HG02623 (cell line): ENCODE data around the gene NRN1.
A peak's percentile ranks its signal among the peaks of the same experiment; 100 is the strongest.
"Not testable (repeated sequence)": the region's sequence is repeated elsewhere in the genome, so short reads cannot be mapped to it uniquely, and the experiment has no call there.

Experiments
- ATAC-seq: cut with Tn5 transposase; IDR thresholded peaks from one replicate; pipeline ENCODE4 v1.9.1; 2021; ENCODE audit warnings: moderate library complexity; ENCODE audit not compliant: unreplicated experiment

NRN1 gene

GRCh38 chr6:6006428-6007365, at the start of gene NRN1:
Gene NRN1 (minus strand): TSS chr6:6006925. CDS start chr6:6006749, 176 bp downstream.
- ATAC-seq = no peak

GRCh38 chr6:6052216-6052615, 45.5 kb upstream of the NRN1 start:
- no peak for ATAC-seq

- no peak for ATAC-seq
These were observed 40.0 kb upstream of the NRN1 start for GRCh38 chr6:6046716-6047115.

GRCh38 chr6:6039946-6040509, 33.3 kb upstream of the NRN1 start:
- ATAC-seq = no peak

- no peak for ATAC-seq
These were observed 30.5 kb upstream of the NRN1 start for GRCh38 chr6:6037179-6037578.

- ATAC-seq = no peak
These were observed 27.1 kb upstream of the NRN1 start for GRCh38 chr6:6033858-6034257.

GRCh38 chr6:6026513-6027205, 19.9 kb upstream of the NRN1 start:
- no peak for ATAC-seq

- ATAC-seq = no peak
These were observed 19.0 kb upstream of the NRN1 start for GRCh38 chr6:6025736-6026135.

GRCh38 chr6:6024220-6024619, 17.5 kb upstream of the NRN1 start:
- no peak for ATAC-seq

- not testable (repeated sequence) for ATAC-seq
These were observed 16.1 kb upstream of the NRN1 start for GRCh38 chr6:6022841-6023240.

GRCh38 chr6:6008648-6009421, 2.1 kb upstream of the NRN1 start:
- peak; percentile 60 for ATAC-seq

- no peak for ATAC-seq
These were observed 1.4 kb upstream of the NRN1 start for GRCh38 chr6:6008089-6008647.

- ATAC-seq = no peak
These were observed 802 bp upstream of the NRN1 start for GRCh38 chr6:6007366-6008088.

GRCh38 chr6:6006006-6006427, 708 bp downstream of the NRN1 start:
- ATAC-seq = no peak

- no peak for ATAC-seq
These were observed 1.4 kb downstream of the NRN1 start for GRCh38 chr6:6005051-6006005.

GRCh38 chr6:6004390-6004995, 2.2 kb downstream of the NRN1 start:
- ATAC-seq = no peak

- ATAC-seq = no peak
These were observed 2.9 kb downstream of the NRN1 start for GRCh38 chr6:6003621-6004366.
